A673 (cell line): ENCODE data around the gene BICC1. TPM values are rescaled to one million over a fixed set of nuclear protein-coding genes. Genes with fewer than 3 reads are reported as not detected.

ENCODE experiments used
- BruUV-seq: library from RNA; stranded (reverse); fragments of 400-500 nt; replicated peaks from 2 replicates; lab custom pipeline; 2021; lab: Mats Ljungman, UMichigan
- CTCF ChIA-PET: fragments of 300-600 bp; sonication (Branson Sonifier 250); formaldehyde crosslinking; loops from one replicate; lab custom pipeline; 2022; ENCODE audit warnings: antibody characterized with exemption; lab: Charles Lee
- POLR2A ChIA-PET: fragments of 300-600 bp; sonication (Branson Sonifier 250); formaldehyde crosslinking; loops from one replicate; lab custom pipeline; 2022; ENCODE audit warnings: antibody characterized with exemption; ENCODE audit not compliant: low non-redundant PET; lab: Charles Lee
- DNase-seq: peaks from one replicate; pipeline ENCODE4 v3.0.0-alpha.2; 2015; ENCODE audit warnings: low spot score
- H3K27ac ChIP-seq: fragments of 200-600 bp; sonication (generic); 2 replicates; pipeline ENCODE4 v1.5.1; 2016; ENCODE audit warnings: mixed run types, low read depth, mild to moderate bottlenecking, mixed read lengths, antibody characterized with exemption, low read length; ENCODE audit not compliant: poor library complexity, severe bottlenecking
- H3K27me3 ChIP-seq: fragments of 200-600 bp; sonication (generic); replicated peaks from 2 replicates; pipeline ENCODE4 v1.6.1; 2017; ENCODE audit warnings: mixed run types, low read depth, mild to moderate bottlenecking, mixed read lengths, antibody characterized with exemption, low read length; ENCODE audit not compliant: insufficient read depth, poor library complexity
- H3K36me3 ChIP-seq: fragments of 200-600 bp; sonication (generic); 2 replicates; pipeline ENCODE4 v1.6.1; 2016; ENCODE audit warnings: mixed run types, mild to moderate bottlenecking, mixed read lengths, antibody characterized with exemption, low read length; ENCODE audit not compliant: insufficient read depth, poor library complexity, severe bottlenecking
- H3K4me1 ChIP-seq: fragments of 200-600 bp; sonication (generic); 2 replicates; pipeline ENCODE4 v1.6.1; 2017; ENCODE audit warnings: mixed run types, mild to moderate bottlenecking, mixed read lengths, antibody characterized with exemption, low read length; ENCODE audit not compliant: insufficient read depth, poor library complexity, severe bottlenecking
- H3K4me3 ChIP-seq: fragments of 200-600 bp; sonication (generic); 2 replicates; pipeline ENCODE4 v1.5.1; 2016; ENCODE audit warnings: low read depth, mixed run types, mild to moderate bottlenecking, mixed read lengths, low read length; ENCODE audit not compliant: poor library complexity, severe bottlenecking
- H3K9me3 ChIP-seq: fragments of 200-600 bp; sonication (generic); 2 replicates; pipeline ENCODE4 v1.6.1; 2016; ENCODE audit warnings: mixed run types, low read depth, mild to moderate bottlenecking, mixed read lengths, antibody characterized with exemption, low read length; ENCODE audit not compliant: poor library complexity, severe bottlenecking
- CTCF ChIP-seq: fragments of 300-800, 200-600 bp; sonication (generic); conservative IDR thresholded peaks from 2 replicates; pipeline ENCODE4 v1.5.1; 2017; ENCODE audit warnings: low read depth, mild to moderate bottlenecking, antibody characterized with exemption, low read length, moderate library complexity, mixed read lengths
- EZH2 ChIP-seq: fragments of 200-600 bp; sonication (generic); IDR thresholded peaks from 2 replicates; pipeline ENCODE4 v1.6.1; 2017; ENCODE audit warnings: borderline replicate concordance, low read depth, mild to moderate bottlenecking, mixed read lengths, antibody characterized with exemption, low read length; ENCODE audit not compliant: poor library complexity, severe bottlenecking
- intact Hi-C: fragments of 100-400 bp; cut with micrococcal nuclease; formaldehyde crosslinking; loops from one replicate; pipeline ENCODE4 v1.10.0; 2022; ENCODE audit not compliant: unreplicated experiment
- total RNA-seq: library from RNA; stranded (reverse); gene quantifications from 2 replicates; pipeline ENCODE4 v1.2.3, GENCODE V29; 2021

BICC1 gene
- total RNA-seq, 1 experiment from 2014 or later: 1.6 TPM

- no peaks in the 10 kb centered on the region for H3K4me1 ChIP-seq
- H3K27me3 ChIP-seq: no peaks in the 10 kb centered on the region
- POLR2A ChIA-PET: no interaction called here
- no peak overlapping the region for H3K4me3 ChIP-seq
- CTCF ChIA-PET: no interaction called here
- TF ChIP-seq EZH2: no peak
- TF ChIP-seq CTCF: no peak
- intact Hi-C loops: no loop called here
- H3K27ac ChIP-seq: no peak overlapping the region
- no peaks in the 10 kb centered on the region for H3K36me3 ChIP-seq
- no peaks in the 10 kb centered on the region for H3K9me3 ChIP-seq
- BruUV-seq: no TSS peak
- DNase-seq: no peak
These were observed 325.2 kb downstream of the BICC1 start for GRCh38 chr10:58837826-58838225.

GRCh38 chr10:58838561-58839208, 326.0 kb downstream of the BICC1 start:
- ChIA-PET POLR2A (no interaction called here), CTCF (no interaction called here)
- no peak overlapping the region for H3K27ac ChIP-seq
- H3K4me1 ChIP-seq: no peaks in the 10 kb centered on the region
- H3K4me3 ChIP-seq: no peak overlapping the region
- no peak for DNase-seq
- H3K9me3 ChIP-seq: no peaks in the 10 kb centered on the region
- no peaks in the 10 kb centered on the region for H3K36me3 ChIP-seq
- TF ChIP-seq EZH2 (no peak), CTCF (no peak)
- no TSS peak for BruUV-seq
- intact Hi-C loops: no loop called here
- no peaks in the 10 kb centered on the region for H3K27me3 ChIP-seq

GRCh38 chr10:58839771-58840170, 327.1 kb downstream of the BICC1 start:
- ChIA-PET POLR2A (no interaction called here), CTCF (no interaction called here)
- Histone ChIP-seq H3K27ac (no peak overlapping the region), H3K4me1 (no peaks in the 10 kb centered on the region), H3K36me3 (no peaks in the 10 kb centered on the region), H3K4me3 (no peak overlapping the region), H3K27me3 (no peaks in the 10 kb centered on the region), H3K9me3 (no peaks in the 10 kb centered on the region)
- DNase-seq: no peak
- BruUV-seq: no TSS peak
- no peak for TF ChIP-seq EZH2
- no peak for TF ChIP-seq CTCF
- intact Hi-C loops: no loop called here
